Measurements from ENCODE around the gene RPL9.
"Not testable (repeated sequence)": the region's sequence is repeated elsewhere in the genome, so short reads cannot be mapped to it uniquely, and the experiment has no call there.

The RPL9 gene

DNA sequence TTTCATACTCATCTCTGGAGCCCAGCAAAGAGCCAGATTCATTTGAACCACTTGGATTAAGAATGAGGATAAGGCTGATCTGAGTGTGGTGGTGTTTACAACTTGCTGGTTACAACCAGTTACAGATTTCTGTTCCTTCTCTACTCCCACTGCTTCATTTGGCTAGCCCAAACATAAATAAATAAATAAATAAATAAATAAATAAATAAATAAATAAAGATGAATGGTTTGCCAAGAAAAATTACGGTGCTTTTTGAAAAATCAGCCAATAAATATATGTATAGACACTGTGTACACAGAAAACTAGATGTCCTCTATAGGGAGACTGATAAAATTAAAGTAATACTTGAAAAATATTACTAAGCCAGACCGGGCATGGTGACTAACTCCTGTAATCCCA, 17.1 kb downstream of the RPL9 start:
- H3K27ac ChIP-seq = no peak overlapping the region
- H3K36me3 ChIP-seq = peaks cover 0 to 2% (median 0%) of the 10 kb centered on the region in 11 experiments; a peak in 2 of 22 replicates
- no peaks in the 10 kb centered on the region for H3K27me3 ChIP-seq
- H3K4me1 ChIP-seq = no peaks in the 10 kb centered on the region
- no peak overlapping the region for H3K9ac ChIP-seq
- no peaks in the 10 kb centered on the region for H3K9me3 ChIP-seq (replicated peaks in 1 of 11)
- peaks cover 0 to 6% (median 1%) of the 10 kb centered on the region in 11 experiments; a peak in 5 of 22 replicates for H4K20me1 ChIP-seq
- no peak overlapping the region for H3K4me3 ChIP-seq
- TF ChIP-seq Cebpa-rat (IDR thresholded peaks at IDR 0.05) = no peak
- no peak overlapping the region for H3K4me2 ChIP-seq

DNA sequence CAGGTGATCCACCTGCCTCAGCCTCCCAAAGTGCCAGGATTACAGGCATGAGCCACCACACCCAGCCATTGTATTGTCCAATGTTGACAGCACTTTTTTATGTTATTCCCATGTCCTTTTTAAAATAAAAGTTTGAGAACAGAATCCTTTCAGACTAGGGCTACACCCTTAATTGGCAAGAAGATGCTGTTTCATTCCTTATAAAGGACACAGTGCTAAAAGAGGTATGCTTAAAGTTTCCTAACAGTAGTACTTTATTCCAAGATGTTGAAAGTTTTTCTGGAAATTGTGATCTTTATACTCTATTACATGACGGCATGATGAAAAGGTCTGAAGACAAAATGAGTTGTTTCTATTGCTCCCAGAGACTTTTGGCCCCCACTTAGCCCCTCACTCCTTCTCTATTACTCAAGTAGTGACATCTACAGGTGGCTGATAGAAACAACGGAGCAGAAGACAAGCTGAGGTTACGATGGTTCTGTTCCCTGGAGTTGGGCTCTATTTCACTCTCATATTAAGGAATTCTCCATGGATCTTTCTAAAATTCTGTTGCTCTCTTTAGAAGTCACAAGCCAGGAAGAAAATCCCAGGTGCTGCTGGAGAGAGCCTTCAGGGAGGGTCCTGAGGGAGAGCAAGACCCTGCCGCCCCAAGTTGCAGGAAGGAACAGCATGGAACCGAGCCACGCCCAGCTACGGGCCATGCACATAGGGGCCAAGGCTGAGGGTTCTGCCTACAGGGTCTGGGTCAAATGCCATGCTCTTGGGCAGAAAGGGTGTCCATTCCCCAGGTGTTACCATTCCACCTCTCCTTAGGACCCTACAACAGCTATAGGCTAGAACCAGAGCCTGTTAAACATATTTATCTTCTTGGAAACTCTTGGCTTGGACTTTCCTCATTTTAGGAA, 22.8 kb downstream of the RPL9 start:
- H4K20me1 ChIP-seq = no peaks in the 10 kb centered on the region
- no peaks in the 10 kb centered on the region for H3K27me3 ChIP-seq
- no peak overlapping the region for H3K27ac ChIP-seq
- no peak overlapping the region for H3K9ac ChIP-seq
- H3K4me2 ChIP-seq = no peak overlapping the region
- H3K9me3 ChIP-seq (replicated peaks in 1 of 11) = no peaks in the 10 kb centered on the region
- H3K4me1 ChIP-seq = no peaks in the 10 kb centered on the region
- no peak for TF ChIP-seq Cebpa-rat (IDR thresholded peaks at IDR 0.05)
- no peak overlapping the region for H3K4me3 ChIP-seq
- no peaks in the 10 kb centered on the region for H3K36me3 ChIP-seq

DNA sequence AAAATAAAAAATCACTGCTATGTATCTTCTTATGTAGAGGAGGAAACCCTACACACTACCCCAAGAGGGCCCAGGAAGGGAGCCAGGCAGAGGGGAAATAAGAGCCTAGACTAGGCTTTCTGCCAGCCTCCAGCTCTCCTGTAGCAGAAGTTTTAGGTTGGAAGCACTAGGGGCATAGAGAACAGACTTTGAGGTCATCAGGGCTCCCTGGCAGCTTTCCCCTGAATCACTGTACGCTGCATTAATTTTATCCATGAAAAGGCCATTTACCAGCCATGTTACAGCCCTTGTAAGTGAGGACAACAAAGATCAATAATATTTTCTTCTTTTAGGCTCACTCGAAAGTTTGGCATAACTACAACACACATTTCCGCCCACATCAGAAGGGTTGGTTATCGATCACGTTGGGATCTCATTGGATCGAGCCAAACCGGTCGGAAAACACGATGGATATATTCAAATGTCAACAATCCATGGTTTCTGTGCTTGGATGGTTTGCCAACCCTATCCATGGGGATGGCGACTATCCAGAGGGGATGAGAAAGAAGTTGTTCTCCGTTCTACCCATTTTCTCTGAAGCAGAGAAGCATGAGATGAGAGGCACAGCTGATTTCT, 24.7 kb downstream of the RPL9 start:
- Histone ChIP-seq H4K20me1 (no peaks in the 10 kb centered on the region), H3K9ac (no peak overlapping the region), H3K36me3 (no peaks in the 10 kb centered on the region), H3K27ac (no peak overlapping the region), H3K4me1 (no peaks in the 10 kb centered on the region), H3K27me3 (no peaks in the 10 kb centered on the region), H3K4me2 (no peak overlapping the region), H3K9me3 (replicated peaks in 1 of 11) (no peaks in the 10 kb centered on the region), H3K4me3 (no peak overlapping the region)
- no peak for TF ChIP-seq Cebpa-rat (IDR thresholded peaks at IDR 0.05)

GRCh38 chr4:39429476-39430334, 29.0 kb downstream of the RPL9 start:
- Histone ChIP-seq H4K20me1 (no peaks in the 10 kb centered on the region), H3K4me2 (no peak overlapping the region), H3K4me1 (peaks cover 0 to 7% (median 0%) of the 10 kb centered on the region in 10 experiments; a peak in 1 of 20 replicates), H3K27me3 (no peaks in the 10 kb centered on the region), H3K27ac (no peak overlapping the region), H3K9ac (no peak overlapping the region), H3K4me3 (no peak overlapping the region), H3K36me3 (no peaks in the 10 kb centered on the region), H3K9me3 (replicated peaks in 1 of 11) (no peaks in the 10 kb centered on the region)
- TF ChIP-seq Cebpa-rat (IDR thresholded peaks at IDR 0.05) = no peak

DNA sequence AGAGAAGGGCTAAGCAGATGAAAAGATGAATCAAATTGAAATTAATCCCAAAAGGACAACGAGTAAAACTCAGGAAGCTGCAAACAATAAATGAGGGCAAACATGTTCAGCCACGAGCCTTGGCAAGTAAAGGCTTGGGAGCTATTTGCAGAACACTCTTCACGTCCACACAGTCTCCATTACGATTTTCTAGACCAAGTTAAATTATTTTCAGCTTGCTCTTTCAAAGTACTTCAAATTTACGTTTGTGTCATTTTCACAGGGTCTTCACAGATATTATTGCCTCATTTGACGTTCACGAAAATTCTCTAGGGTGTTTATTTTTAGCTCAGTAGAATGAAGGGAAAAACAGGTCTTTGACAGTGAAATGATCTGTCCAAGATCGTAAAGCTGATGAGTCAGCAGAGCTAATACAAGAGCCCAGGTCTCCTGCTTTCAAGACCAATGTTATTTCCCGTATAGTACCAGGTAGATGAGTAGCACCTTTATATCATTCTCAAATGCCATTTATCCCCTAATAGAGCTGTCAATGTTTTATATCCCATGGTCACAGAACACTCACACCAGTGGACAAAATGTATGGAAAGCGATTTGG, 31.1 kb downstream of the RPL9 start:
- H3K9ac ChIP-seq = no peak overlapping the region
- 0 out of 22 replicates have a peak overlapping the region, but pooled peaks of 1 of the 11 experiments have one; percentile 18 for H3K4me2 ChIP-seq
- no peak for TF ChIP-seq Cebpa-rat (IDR thresholded peaks at IDR 0.05)
- peaks cover 0 to 7% (median 0%) of the 10 kb centered on the region in 10 experiments; a peak in 1 of 20 replicates for H3K4me1 ChIP-seq
- no peaks in the 10 kb centered on the region for H3K27me3 ChIP-seq
- no peaks in the 10 kb centered on the region for H4K20me1 ChIP-seq
- H3K4me3 ChIP-seq = no peak overlapping the region
- no peaks in the 10 kb centered on the region for H3K36me3 ChIP-seq
- H3K27ac ChIP-seq = no peak overlapping the region
- no peaks in the 10 kb centered on the region for H3K9me3 ChIP-seq (replicated peaks in 1 of 11)

DNA sequence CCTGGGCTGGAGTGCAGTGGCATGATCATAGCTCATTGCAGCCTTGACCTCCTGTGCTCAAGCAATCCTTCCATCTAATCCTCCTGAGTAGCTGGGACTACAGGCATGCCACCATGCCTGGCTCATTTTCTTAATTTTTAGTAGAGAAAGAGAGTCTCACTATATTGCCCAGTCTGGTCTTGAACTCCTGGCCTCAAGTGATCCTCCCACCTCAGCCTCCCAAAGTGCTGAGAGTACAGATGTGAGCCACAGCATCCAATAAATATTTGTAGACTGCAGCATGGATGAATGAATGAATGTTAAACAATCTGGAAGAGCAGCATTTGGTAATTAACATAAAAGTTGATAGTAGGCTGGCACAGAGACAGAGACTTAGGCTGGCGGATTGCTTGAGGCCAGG, 32.0 kb downstream of the RPL9 start:
- peaks cover 0 to 7% (median 0%) of the 10 kb centered on the region in 10 experiments; a peak in 1 of 20 replicates for H3K4me1 ChIP-seq
- no peak for TF ChIP-seq Cebpa-rat (IDR thresholded peaks at IDR 0.05)
- no peak overlapping the region for H3K4me3 ChIP-seq
- no peak overlapping the region for H3K4me2 ChIP-seq
- no peaks in the 10 kb centered on the region for H3K36me3 ChIP-seq
- no peak overlapping the region for H3K27ac ChIP-seq
- H3K9me3 ChIP-seq (replicated peaks in 1 of 11) = no peaks in the 10 kb centered on the region
- no peaks in the 10 kb centered on the region for H3K27me3 ChIP-seq
- no peaks in the 10 kb centered on the region for H4K20me1 ChIP-seq
- no peak overlapping the region for H3K9ac ChIP-seq

- H3K36me3 ChIP-seq; H3K4me3 ChIP-seq; H3K4me1 ChIP-seq; H3K4me2 ChIP-seq; H3K27me3 ChIP-seq; H3K9me3 ChIP-seq (replicated peaks in 1 of 11); H3K27ac ChIP-seq; H3K9ac ChIP-seq; H4K20me1 ChIP-seq: not testable (repeated sequence)
These were observed 33.4 kb downstream of the RPL9 start for GRCh38 chr4:39425297-39425696.

- no peaks in the 10 kb centered on the region for H4K20me1 ChIP-seq
- no peaks in the 10 kb centered on the region for H3K27me3 ChIP-seq
- H3K36me3 ChIP-seq = no peaks in the 10 kb centered on the region
- no peak for TF ChIP-seq Cebpa-rat (IDR thresholded peaks at IDR 0.05)
- H3K27ac ChIP-seq = no peak overlapping the region
- no peaks in the 10 kb centered on the region for H3K9me3 ChIP-seq (replicated peaks in 1 of 11)
- no peak overlapping the region for H3K4me2 ChIP-seq
- H3K4me1 ChIP-seq = no peaks in the 10 kb centered on the region
- no peak overlapping the region for H3K9ac ChIP-seq
- no peak overlapping the region for H3K4me3 ChIP-seq
These were observed 36.5 kb downstream of the RPL9 start for GRCh38 chr4:39422247-39422646.

All from BLaER1 treated with 17β-estradiol and CSF1 and Interleukin-3, amounts not matched to agents 10 nM and 100 nM (cell line).